Endodermal cell (in vitro differentiated cells): ENCODE results near the gene CDH20. TPM values are rescaled to one million over a fixed set of nuclear protein-coding genes. Genes with fewer than 3 reads are reported as not detected.
A peak's percentile ranks its signal among the peaks of the same experiment; 100 is the strongest.

Experiments used
- DNase-seq: peaks from one replicate; pipeline ENCODE4 v3.0.0-alpha.2; 2017
- H3K27ac ChIP-seq: 2 replicates; pipeline ENCODE4 v1.5.1; 2013; ENCODE audit warnings: mild to moderate bottlenecking, low read depth, low read length, moderate library complexity
- H3K27me3 ChIP-seq: 2 replicates; pipeline ENCODE4 v1.6.1; 2013; ENCODE audit warnings: mild to moderate bottlenecking, low read length, moderate library complexity; ENCODE audit not compliant: insufficient read depth, control insufficient read depth, poor library complexity, severe bottlenecking
- H3K36me3 ChIP-seq: 2 replicates; pipeline ENCODE4 v1.7.0; 2013; ENCODE audit warnings: mild to moderate bottlenecking, low read length, moderate library complexity; ENCODE audit not compliant: control insufficient read depth, insufficient read depth
- H3K4me1 ChIP-seq: one replicate; pipeline ENCODE4 v1.7.0; 2013; ENCODE audit warnings: low read length; ENCODE audit not compliant: control insufficient read depth, insufficient read depth
- H3K4me3 ChIP-seq: 2 replicates; pipeline ENCODE4 v1.5.1; 2013; ENCODE audit warnings: mild to moderate bottlenecking, low read length, moderate library complexity
- H3K9ac ChIP-seq: 2 replicates; pipeline ENCODE4 v1.6.1; 2013; ENCODE audit warnings: mild to moderate bottlenecking, low read length, moderate library complexity; ENCODE audit not compliant: poor library complexity, severe bottlenecking; ENCODE audit errors: extremely low read depth
- H3K9me3 ChIP-seq: 2 replicates; pipeline ENCODE4 v1.6.1; 2013; ENCODE audit warnings: mild to moderate bottlenecking, low read length, moderate library complexity; ENCODE audit not compliant: control insufficient read depth
- H3K27ac Mint-ChIP-seq: 2 replicates; pipeline ENCODE4 v1.8.0; 2020; ENCODE audit warnings: mixed read lengths
- H3K27me3 Mint-ChIP-seq: 2 replicates; pipeline ENCODE4 v1.8.0; 2021; ENCODE audit warnings: mild to moderate bottlenecking, mixed read lengths; ENCODE audit not compliant: insufficient read depth
- H3K36me3 Mint-ChIP-seq: 2 replicates; pipeline ENCODE4 v1.8.0; 2020; ENCODE audit warnings: low read depth, mixed read lengths
- H3K4me1 Mint-ChIP-seq: 2 replicates; pipeline ENCODE4 v1.8.0; 2020; ENCODE audit warnings: mixed read lengths
- H3K4me3 Mint-ChIP-seq: 2 replicates; pipeline ENCODE4 v1.8.0; 2020; ENCODE audit warnings: mild to moderate bottlenecking, moderate library complexity, mixed read lengths
- H3K9me3 Mint-ChIP-seq: 2 replicates; pipeline ENCODE4 v1.8.0; 2020; ENCODE audit warnings: mild to moderate bottlenecking, mixed read lengths
- CTCF ChIP-seq: fragments of 200-600 bp; sonication (generic); conservative IDR thresholded peaks from 2 replicates; pipeline ENCODE4 v1.5.0; 2021; ENCODE audit warnings: antibody characterized with exemption, mild to moderate bottlenecking
- WGBS, 2 experiments: methylation state at CpG; one replicate each; pipeline versions ENCODE4 v1.1.5 to v1.1.7; 2013; ENCODE audit warnings: missing lambda C conversion rate in 2 of 2, mixed read lengths in 1 of 2; ENCODE audit not compliant: insufficient coverage in 1 of 2, insufficient read length in 1 of 2; 5-methylcytosine and 5-hydroxymethylcytosine counted together
- total RNA-seq, 2 donors: library from RNA; stranded (reverse); fragmentation: NEBNext Ultra II Directional in 1 of 2; extraction: Animal tissue kit (Norgen Biotek cat#: 25700) in 1 of 2; gene quantifications; 2 replicates in 1 of 2; 3 replicates in 1 of 2; pipeline ENCODE4 v1.2.1, GENCODE V29; 2021

Gene CDH20
- total RNA-seq, 2 donors from 2014 or later, result 0.11 to 0.75 TPM

GRCh38 chr18:61435064-61435652, 101.9 kb downstream of the CDH20 start:
- Histone ChIP-seq H3K9ac (no peak overlapping the region), H3K4me3 (no peak overlapping the region), H3K27ac (no peak overlapping the region), H3K36me3 (no peaks in the 10 kb centered on the region), H3K9me3 (no peaks in the 10 kb centered on the region), H3K4me1 (no peaks in the 10 kb centered on the region), H3K27me3 (no peaks in the 10 kb centered on the region)
- no peak overlapping the region for H3K27ac Mint-ChIP-seq
- WGBS, 2 experiments, result 39 to 56% methylated on average over 1 to 3 of the region's 3 CpGs
- H3K4me3 Mint-ChIP-seq, result no peak overlapping the region
- peak; percentile 55 for DNase-seq
- H3K4me1 Mint-ChIP-seq, result no peaks in the 10 kb centered on the region
- no peaks in the 10 kb centered on the region for H3K36me3 Mint-ChIP-seq
- no peaks in the 10 kb centered on the region for H3K27me3 Mint-ChIP-seq
- H3K9me3 Mint-ChIP-seq, result no peaks in the 10 kb centered on the region
- TF ChIP-seq CTCF, result peak; percentile 86

- Mint-ChIP-seq H3K27ac (no peak overlapping the region), H3K9me3 (no peaks in the 10 kb centered on the region), H3K36me3 (no peaks in the 10 kb centered on the region), H3K27me3 (no peaks in the 10 kb centered on the region), H3K4me3 (no peak overlapping the region), H3K4me1 (peaks cover under 1% of the 10 kb centered on the region)
- Histone ChIP-seq H3K27ac (no peak overlapping the region), H3K4me1 (no peaks in the 10 kb centered on the region), H3K9me3 (no peaks in the 10 kb centered on the region), H3K27me3 (no peaks in the 10 kb centered on the region), H3K36me3 (no peaks in the 10 kb centered on the region), H3K4me3 (no peak overlapping the region), H3K9ac (no peak overlapping the region)
- no peak for DNase-seq
- TF ChIP-seq CTCF, result no peak
- 89 to 92% methylated on average over 2 to 5 of the region's 5 CpGs for WGBS, 2 experiments
Observed at GRCh38 chr18:61443081-61443725, 110.0 kb downstream of the CDH20 start.

- no peak overlapping the region for H3K9ac ChIP-seq
- no peak overlapping the region for H3K4me3 ChIP-seq
- Mint-ChIP-seq H3K4me3 (no peak overlapping the region), H3K27me3 (no peaks in the 10 kb centered on the region), H3K9me3 (no peaks in the 10 kb centered on the region), H3K27ac (no peak overlapping the region), H3K36me3 (no peaks in the 10 kb centered on the region), H3K4me1 (peaks cover 1% of the 10 kb centered on the region)
- no peaks in the 10 kb centered on the region for H3K9me3 ChIP-seq
- no peak for TF ChIP-seq CTCF
- no peaks in the 10 kb centered on the region for H3K27me3 ChIP-seq
- WGBS, 2 experiments, result 79 to 100% methylated on average over 1 to 2 of the region's 2 CpGs
- no peak for DNase-seq
- no peaks in the 10 kb centered on the region for H3K4me1 ChIP-seq
- no peaks in the 10 kb centered on the region for H3K36me3 ChIP-seq
- H3K27ac ChIP-seq, result no peak overlapping the region
Observed at GRCh38 chr18:61448316-61448715, 115.1 kb downstream of the CDH20 start.
